DMS 273 (cell line): Measurements from ENCODE around the gene PDLIM1.
"Not testable (repeated sequence)": the region's sequence is repeated elsewhere in the genome, so short reads cannot be mapped to it uniquely, and the experiment has no call there.

Experiments
- DNase-seq: peaks from one replicate; lab custom pipeline; 2025; ENCODE audit not compliant: unreplicated experiment; lab: John Stamatoyannopoulos, UW

PDLIM1 gene

DNA sequence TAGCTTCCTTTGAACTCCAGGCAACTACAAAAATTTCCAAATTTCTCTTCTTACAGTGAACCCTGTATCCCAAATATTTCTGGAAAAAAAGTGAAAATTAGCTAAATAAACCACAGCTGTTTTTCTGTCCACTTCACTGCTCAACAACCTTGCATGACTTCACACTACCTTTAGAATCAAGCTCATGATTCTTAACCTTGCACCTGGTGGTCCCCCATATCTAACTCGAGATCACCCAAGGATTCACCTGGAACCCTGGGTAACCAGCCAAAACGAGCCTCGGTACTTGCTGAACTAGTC is 47.5 kb downstream of the PDLIM1 start:
- no peak for DNase-seq

DNA sequence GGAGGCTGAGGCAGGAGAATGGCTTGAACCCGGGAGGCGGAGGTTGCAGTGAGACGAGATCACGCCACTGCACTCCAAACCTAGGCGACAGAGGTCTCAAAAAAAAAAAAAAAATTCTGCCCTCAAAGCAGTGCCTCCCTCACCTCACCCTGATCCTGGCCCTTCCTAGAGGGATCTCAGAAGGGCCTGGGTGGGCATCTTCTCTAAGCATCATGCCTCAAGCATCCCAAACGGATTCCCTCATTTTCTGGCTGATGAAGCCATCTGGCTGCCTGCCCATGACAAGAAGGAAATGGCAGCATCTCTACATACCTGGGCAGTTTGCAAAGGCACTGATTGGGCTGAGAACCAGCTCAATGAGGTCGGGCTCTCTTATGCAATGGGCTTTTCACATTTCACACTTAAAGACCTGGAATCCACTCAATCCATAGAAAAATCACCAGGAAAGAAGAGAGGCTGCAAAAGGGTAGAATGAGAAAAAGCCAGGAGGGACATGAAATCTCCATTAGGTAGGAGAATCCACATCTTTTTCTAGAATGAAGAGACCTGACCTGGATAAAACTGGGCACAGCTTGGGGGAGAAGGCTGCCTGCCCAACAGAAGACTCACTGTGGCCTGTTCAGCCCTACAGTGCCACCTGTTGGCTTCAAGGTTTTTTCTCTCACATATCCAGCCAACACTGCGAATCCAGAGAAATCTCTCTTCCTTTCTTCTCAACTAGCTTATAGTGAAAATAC is 48.1 kb downstream of the PDLIM1 start:
- peak; percentile 60 for DNase-seq

DNA sequence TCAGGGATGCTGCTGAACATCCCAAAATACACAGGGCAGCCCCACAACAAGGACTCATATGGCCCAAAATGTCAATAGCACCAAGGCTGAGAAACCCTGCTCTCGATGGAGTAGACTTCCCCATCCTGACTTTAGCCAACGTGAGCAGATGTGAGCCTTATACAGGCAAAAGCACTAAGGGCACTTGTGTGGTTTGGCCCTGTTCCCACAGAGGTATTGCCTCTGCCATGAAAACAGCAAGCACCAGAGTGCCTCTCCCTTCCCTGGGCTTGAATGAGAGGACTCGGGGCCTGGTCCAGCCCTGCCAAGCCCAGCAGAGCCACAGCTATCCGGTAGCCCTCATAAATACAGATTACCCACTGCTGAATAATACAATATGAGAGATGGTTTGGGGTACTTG is 49.3 kb downstream of the PDLIM1 start:
- peak; percentile 37 for DNase-seq

DNA sequence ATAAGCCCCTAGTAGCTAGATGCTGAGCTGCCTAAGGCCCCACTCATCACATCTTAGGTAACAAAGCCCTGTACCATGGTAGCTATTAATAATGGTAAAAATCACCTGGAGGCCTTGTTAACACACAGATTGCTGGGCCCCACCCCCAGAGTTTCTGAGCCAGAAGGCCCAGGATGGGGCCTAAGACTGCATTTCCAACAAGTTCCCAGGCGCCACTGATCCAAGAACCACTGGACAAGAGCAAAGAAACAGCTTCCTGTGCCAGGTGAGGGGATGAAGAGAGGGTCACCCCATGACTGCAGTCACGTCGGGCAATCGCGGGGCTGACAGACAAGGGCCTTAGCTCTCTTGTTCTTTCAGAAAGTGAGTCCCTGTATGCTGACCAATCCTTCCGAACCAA is 50.0 kb downstream of the PDLIM1 start:
- DNase-seq = no peak

DNA sequence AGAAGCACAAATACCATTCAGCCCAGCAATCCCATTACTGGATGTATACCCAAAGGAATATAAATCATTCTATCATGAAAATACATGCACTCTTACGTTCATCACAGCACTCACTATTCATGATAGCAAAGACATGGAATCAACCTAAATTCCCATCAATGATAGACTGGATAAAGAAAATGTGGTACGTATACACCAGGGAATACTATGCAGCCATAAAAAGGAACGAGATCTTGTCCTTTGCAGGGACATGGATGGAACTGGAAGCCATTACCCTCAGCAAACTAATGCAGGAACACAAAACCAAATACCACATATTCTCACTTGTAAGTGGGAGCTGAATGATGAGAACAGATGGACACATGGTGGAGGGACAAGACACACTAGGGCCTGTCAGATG is 50.7 kb downstream of the PDLIM1 start:
- DNase-seq = not testable (repeated sequence)

DNA sequence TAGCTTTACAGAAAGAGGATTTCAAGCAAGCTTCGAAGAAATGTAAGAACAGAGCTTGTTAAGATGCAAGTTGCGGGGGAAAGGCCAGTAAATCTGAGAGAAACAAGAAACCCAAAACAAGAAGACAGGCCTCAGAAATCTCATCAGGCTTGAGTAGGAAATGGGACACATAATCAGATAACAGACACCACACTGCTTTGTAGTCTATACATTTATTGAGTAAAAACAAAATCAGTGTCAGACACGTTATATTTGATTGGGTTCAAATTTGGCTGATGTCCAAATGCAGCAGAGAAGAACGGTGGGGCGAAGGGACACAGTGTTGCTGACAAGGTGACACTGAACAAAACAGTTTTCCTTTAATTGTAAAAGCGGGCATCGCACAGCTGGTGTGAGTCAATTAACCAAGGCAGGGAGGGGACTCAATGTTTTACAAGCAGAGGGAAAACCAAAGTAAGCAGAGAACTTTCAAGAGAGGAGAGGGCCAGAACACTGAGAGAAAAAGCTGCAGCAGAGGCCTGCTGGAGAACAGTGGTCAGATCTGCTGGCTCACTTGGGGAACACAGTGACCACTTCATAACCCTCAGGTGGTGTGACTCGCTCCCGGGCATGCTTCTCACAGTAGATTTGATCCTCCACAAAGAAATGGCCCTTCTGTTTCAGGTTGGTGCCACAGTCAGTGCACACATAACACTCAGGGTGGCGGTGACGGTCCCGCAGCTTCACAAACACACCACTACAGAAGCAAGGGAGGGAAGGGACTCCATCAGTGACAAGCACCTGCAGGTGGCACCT is 53.2 kb downstream of the PDLIM1 start:
- DNase-seq = no peak

DNA sequence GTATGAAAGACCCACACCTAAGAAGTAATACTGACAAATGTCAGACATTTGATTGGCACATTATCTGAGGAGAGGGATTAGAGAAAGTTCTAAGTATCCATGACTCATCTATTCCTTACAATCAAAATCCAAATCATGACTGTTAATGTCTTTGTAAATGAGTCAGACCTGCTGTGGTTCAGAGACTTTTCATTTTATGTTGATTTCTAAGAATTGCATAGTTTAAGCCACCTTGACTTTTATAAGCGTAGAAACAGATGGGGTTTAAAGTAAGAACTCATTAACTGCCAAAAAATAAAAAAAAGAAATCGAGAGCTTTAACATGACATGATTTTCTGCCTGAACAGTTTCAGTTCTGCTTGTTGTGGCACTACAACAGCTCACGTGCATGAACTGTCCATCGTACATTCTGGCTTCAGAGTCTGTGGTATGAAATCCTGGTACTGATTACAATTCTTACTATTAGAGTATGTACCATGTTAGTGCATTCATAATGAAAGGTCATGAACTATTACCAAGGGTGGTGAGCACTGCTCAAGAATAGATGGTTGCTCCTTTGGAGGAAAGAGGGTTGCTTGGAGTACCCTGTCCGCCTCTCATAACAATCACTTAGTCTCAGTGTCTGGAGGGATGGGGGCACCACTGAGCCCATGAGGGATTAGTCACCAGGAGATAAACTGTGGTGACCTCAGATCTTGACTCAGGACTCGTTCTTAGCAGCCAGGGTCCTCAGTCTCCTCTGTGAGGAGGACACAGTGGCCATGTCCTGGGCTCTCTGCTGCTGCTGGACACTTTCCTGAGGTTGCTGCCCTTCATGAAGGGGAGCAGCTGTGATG is 54.5 kb downstream of the PDLIM1 start:
- DNase-seq = no peak

DNA sequence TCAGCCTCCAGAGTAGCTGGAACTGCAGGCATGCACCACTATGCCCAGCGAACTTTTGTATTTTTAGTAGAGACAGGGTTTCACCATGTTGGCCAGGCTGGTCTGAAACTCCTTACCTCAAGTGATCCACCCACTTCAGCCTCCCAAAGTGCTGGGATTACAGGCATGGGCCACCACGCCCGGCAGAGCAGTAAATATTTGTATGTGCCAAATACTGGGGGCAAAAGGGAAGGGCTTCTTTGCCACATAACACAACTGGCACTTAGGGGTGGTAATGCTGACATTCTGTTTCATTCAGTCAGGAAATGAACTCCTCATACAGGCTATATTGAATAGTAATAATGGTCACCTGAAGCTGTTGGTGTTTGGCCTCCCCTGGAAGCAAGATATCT is 55.1 kb downstream of the PDLIM1 start:
- no peak for DNase-seq

DNA sequence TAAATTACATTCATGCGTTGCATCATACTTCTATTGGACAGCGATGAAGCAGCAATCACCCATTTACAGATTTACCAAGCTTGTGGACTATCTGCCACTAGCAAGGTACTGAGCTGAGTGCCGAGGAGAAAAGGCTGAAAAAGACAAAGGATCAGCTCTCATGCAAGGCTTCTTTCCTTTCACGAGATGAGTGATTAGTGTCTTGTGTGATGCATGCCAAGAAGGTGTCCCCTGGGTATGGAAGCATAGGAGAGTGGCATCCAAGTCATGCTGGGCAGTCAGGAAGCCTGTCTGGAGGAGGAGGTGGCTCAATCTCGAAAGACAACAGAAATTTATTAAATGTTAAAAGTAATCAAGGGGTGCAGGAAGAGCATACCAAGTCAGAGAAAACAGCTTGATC is 55.9 kb downstream of the PDLIM1 start:
- no peak for DNase-seq

DNA sequence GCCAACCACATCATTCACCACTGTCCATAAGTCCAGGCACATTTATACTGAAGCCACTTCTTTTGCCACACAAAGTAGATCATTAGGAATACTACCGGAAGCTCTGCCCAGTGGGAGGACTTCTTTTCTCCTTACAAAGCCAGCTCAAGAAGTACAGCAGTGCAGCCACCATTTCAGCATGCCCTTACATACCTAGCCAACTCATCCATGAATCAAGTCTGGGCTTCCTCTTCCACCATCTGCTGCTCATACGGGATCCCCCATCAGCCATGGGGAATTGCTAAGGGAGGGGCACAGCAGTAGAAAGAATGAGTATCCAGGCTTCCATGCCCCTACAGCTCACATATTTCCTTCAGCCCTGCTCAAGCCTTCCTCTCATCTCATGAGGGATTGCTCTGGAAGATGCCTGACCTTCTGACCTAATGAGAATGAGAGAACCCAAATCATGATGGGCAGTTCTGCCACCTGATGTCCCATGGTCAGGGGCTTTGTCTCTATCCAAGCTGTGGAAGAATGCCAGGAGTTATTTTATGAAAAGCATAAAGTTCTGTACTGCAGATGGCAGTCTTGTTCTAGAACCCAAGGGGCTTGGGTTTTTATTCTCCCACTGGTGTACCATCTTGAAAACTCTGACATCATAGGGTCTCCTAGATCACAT is 57.3 kb downstream of the PDLIM1 start:
- peak; percentile 24 for DNase-seq

DNA sequence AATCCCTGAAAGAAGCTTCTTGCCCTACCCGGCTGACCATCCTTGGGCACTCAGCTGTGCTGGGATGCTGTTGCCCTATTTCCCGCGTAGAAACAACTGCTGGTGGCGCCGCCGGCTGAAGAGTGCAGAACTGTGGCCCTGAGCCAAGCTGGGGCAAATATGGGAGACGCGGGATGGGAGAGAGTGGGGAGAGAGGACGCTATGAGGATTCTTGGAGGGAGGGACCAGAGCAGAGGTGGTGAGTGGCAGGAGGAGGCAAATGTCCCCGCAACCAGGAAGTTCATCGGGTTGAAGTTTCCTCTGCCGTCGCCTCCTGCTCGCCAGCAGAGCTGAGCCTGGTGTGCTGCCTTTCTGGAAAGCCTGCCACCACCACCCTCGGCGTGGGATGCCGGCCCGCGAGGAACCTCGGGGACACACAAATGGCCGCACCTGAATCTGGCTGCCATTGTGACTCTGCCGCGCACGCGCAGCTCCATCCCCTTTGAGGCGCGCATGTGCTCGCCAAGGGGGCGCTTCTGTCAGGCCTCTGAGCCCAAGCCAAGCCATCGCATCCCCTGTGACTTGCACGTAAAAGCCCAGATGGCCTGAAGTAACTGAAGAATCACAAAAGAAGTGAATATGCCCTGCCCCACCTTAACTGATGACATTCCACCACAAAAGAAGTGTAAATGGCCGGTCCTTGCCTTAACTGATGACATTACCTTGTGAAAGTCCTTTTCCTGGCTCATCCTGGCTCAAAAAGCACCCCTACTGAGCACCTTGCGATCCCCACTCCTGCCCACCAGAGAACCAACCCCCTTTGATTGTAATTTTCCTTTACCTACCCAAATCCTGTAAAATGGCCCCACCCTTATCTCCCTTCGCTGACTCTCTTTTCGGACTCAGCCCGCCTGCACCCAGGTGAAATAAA is 59.9 kb downstream of the PDLIM1 start:
- DNase-seq = not testable (repeated sequence)

DNA sequence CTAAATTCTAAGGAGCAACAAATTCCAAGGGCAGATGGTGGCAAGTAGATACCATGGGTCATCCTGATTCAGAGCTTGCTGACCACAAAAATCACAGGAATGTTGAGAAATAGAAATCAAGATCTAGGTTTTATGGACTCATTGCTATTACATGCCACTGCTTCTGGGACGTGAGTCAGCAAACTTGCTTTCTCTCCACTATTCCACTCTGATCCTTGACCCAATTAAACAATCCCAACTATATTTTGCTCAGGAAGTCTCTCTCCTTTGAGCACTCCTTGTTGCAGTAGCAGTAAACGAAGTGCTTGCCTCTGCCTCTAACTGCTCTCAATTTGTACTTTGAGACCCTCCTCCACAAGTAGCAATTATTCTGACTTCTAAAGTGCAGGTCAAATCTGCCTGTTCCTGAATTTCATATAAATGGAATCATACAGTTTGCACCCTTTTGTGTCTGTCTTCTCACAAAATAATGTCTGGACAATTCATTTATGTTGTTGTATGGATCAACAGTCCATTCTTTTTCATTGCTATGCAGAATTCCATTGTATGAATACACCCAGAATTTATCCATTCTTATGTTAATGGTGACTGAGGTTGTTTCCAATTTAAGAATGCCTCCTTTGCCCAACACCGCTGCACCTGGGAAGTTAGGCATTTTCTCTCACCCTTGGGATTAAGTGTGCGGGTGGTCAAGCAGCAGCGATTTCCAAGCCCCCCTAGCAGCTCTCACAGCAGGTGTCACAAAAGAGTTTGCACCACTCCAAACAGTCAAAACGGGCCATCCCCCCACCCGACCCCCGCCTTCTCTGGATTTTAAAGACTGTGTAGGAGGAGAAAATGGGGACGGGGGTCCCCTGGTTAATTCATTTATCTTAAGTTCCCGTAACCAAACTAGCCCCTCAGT is 60.8 kb downstream of the PDLIM1 start:
- DNase-seq = no peak

DNA sequence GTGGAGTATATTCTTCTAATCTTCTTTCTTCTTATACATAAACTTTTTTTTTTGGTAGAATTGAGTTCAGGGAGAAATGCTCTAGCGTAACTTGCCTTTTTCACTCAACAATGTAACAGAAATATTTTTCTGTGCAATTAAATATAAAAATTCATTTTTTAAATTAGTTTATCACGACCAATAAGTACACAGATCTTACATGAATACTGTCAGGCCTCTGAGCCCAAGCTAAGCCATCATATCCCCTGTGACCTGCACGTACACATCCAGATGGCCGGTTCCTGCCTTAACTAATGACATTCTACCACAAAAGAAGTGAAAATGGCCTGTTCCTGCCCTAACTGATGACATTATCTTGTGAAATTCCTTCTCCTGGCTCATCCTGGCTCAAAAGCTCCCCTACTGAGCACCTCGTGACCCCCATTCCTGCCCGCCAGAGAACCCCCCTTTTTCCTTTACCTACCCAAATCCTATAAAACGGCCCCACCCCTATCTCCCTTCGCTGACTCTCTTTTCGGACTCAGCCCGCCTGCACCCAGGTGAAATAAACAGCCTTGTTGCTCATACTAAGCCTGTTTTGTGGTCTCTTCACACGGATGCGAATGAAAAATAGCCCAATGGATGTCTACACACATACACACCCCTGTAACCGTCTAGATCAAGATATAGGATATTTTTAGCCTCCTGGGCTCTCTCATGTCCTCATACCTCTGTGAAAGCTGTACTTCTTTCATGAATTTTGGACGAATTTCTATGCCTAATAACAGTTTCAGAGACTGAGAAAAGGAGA is 61.7 kb downstream of the PDLIM1 start:
- DNase-seq = not testable (repeated sequence)

DNA sequence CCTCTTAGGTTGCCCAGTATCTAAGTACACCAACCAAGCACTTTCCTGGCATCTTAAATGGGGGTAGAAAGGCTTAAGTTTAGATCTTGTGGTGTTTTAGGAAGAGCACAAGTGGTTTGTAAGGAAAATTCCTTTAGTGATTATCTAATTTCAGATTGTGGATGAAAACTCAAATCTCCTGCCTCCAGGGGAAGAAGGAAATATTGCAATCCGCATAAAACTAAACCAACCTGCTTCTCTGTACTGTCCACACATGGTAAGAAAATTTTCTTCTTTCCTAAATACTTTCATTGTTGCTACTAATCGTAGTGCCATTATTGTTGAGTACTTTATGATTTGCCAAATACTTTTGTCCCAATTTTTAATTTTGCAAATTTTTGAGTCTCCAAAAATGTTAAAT is 65.7 kb downstream of the PDLIM1 start:
- DNase-seq = no peak

DNA sequence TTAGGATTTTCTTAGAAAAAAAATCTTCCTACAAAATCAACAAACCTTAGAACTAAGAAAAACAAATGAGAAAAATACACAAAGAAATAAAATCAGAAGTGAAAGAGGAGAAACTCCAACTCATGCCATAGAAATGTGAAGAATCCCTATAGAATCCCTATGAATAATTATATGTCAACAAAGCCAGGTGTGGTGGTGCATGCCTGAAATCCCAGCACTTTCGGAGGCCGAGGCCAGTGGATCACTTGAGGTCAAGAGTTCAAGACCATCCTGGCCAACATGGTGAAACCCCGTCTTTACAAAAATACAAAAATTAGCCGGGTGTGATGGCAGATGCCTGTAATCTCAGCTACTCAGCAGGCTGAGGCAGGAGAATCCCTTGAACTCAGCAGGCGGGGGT is 69.7 kb downstream of the PDLIM1 start:
- no peak for DNase-seq

DNA sequence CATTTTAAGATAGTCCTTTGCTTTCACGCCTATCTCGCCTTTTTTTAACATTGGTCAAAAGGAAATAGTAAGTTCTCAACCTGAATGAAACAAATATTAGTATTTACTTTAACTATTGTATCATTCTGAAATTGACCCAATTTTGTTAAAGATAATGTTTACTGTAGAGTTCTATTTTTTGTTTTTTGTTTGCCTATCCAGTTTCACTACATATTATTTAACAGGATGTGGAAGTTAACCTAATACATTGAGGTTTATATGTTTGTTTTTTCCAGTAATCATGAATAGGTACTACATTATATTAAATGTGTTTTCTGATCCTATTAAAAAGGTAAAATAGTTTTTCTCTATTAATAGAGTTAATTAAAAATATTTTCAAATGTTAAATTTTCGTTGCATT is 70.3 kb downstream of the PDLIM1 start:
- DNase-seq = no peak

DNA sequence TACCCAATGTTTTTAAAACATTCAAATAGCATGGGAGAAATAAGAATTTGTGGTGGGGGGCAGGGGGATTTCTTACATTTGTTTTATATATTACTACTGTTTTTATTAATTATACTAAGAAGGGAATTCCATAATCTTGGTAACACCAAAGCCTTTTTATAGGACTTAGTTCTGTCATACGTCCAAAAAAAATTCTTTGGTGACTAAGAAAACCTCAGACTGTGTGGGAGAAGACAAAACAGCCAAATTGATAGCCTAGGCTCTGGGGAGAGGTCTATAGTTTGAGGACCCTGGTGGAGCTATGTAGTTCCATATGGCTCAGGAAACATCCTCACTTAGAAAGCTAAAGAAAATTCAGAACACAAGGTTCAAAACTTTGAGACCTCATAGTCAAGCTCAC is 73.3 kb downstream of the PDLIM1 start:
- no peak for DNase-seq

DNA sequence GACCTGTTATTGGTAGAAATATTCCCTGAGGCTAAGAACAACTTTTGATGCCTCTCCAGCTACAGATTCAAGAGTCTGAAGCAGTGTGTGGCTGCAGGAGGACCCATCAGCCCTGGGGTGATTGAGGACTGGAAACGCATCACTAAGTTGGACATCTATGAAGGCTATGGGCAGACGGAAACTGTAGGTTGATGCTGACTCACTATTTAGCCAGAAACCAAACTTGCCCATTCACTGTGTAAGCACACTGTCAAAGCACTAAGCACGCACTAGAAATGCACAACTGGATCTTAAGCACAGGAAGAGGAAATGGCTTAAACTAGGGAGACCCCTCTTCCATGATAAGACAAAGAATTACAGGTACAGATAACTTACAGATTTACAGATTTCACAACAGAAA is 76.0 kb downstream of the PDLIM1 start:
- no peak for DNase-seq

DNA sequence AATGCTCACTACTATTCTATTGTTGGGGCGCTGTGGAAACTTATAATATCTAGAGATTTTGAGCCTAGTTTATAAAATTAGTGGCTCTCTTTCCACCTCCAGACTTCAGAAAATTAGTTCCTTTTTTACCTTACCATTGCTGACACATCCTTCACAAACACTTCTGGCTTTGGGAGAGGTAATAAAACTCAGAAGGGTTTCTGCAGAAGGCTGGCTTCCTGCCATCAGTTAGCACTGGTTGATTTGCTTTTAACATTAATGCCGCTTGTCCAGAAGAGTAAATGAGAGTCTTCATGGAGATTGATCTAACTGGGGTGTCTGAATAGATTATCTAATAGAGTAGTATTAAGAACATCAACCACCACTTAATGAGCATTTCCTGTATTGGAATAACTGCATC is 76.4 kb downstream of the PDLIM1 start:
- no peak for DNase-seq
